HG03378 (cell line): ENCODE measurements around the gene MTERF1.
"Not testable (repeated sequence)": the region's sequence is repeated elsewhere in the genome, so short reads cannot be mapped to it uniquely, and the experiment has no call there.

Experiments used
- ATAC-seq: cut with Tn5 transposase; IDR thresholded peaks from one replicate; pipeline ENCODE4 v1.9.1; 2021; ENCODE audit warnings: mild to moderate bottlenecking, moderate library complexity; ENCODE audit not compliant: unreplicated experiment

MTERF1 gene

DNA sequence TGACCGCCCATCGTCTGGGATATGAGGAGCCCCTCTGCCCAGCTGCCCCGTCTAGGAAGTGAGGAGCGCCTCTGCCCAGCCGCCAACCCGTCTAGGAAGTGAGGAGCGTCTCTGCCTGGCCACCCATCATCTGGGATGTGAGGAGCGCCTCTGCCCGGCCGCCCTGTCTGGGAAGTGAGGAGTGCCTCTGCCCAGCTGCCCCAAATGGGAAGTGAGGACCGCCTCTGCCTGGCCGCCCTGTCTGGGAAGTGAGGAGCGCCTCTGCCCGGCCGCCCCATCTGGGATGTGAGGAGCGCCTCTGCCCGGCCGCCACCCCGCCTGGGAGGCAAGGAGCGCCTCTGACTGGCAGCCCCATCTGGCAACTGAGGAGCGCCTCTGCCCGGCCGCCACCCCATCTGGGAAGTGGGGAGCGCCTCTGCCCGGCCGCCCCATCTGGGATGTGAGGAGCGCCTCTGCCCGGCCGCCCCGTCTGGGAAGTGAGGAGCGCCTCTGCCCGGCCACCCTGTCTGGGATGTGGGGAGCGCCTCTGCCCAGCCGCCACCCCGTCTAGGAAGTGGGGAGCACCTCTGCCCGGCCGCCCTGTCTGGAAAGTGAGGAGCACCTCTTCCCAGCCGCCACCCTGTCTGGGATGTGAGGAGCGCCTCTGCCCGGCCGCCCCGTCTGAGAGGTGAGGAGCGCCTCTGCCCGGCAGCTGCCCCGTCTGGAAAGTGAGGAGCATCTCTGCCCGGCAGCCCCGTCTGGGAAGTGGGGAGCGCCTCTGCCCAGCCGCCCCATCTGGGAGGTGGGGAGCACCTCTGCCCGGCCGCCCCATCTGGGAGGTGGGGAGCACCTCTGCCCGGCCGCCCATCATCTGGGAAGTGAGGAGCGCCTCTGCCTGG is 7.1 kb upstream of the MTERF1 start:
- not testable (repeated sequence) for ATAC-seq

DNA sequence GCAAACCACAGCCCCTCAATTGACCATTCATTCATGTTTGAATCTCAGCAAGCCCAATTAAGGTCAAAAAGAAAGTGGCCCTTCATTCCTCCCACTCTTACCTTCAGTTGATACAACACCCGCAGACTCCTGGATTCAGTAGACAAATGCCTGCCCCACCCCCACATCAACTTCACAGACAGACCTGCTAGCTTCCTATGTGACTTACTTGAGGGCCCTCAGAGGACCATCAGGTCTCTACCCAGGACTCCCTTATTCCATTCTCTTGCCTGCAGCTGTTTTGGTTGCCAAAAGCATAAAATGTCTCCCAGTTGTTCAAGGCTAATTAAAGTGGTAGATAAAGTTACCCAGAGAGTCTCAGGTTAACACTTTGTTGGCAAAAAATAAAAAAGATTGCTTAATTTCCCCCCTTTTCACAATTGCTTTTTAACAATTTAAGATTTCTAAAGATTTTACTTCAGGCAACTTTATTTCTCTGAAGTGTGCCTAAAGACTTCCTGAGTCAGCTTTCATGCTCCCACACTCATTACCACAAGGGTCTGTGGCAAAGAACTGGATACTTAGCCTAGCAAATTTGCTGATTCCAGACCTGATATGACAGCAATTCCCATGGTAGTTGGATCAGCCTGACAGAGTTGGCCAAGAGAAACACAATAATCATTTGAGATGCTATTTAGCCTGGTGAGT is 3.3 kb upstream of the MTERF1 start:
- ATAC-seq: no peak

DNA sequence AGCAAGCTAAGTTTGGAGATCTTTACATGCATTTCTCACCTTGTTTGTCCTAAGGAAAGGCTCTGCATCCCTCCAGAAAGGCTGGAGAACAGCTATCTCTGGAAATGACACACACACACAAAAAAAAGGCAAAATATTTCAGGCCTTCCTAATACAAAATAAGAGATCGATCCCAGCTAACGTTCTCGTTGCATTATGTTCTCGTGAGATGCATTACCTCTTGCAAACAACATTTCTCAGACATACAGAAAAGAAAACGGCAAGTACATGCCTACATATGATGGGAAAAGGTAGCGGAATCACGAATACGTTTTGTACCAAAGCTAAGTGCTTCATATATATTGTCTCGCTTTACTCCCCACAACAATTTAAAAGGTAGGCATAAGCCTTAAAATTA is 488 bp downstream of the MTERF1 start:
- peak; percentile 2 for ATAC-seq

GRCh38 chr7:91876391-91877133 is 3.9 kb downstream of the MTERF1 start:
- ATAC-seq: no peak

DNA sequence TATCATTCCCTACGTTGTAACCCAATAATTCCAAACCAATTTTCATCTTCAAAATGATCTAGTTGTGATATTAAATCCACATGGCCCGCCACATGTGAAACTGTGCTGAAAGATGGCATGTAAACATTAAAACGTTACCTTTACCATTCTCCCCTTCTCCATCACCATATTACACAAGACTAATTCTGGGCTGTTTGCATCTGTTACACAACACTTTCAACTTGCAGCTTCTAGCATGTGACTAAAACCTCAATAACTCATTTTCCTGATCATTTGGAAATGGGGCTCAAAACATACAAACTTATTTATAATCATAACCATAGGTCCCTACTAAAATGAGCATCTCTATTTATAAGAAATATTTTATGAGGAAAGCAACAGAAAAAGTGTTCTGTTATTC is 4.7 kb downstream of the MTERF1 start:
- no peak for ATAC-seq

DNA sequence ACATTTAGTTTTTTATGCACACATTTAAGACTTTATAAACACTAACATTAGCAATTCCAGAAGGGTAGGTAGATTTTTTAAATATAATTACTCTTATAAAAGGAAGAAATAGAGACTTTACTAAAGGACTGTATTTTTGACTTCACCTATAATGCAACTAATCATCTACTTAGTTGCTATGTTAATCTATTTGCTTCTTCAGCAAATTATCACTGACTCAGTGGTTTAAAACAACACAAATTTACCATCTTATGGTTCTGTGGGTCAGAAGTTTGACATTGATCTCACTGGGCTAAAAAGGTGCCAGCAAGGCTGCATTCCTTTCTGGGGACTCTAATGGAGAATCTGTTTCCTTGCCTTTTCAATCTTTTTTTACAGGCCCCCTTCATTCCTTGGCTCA is 7.6 kb downstream of the MTERF1 start:
- no peak for ATAC-seq

DNA sequence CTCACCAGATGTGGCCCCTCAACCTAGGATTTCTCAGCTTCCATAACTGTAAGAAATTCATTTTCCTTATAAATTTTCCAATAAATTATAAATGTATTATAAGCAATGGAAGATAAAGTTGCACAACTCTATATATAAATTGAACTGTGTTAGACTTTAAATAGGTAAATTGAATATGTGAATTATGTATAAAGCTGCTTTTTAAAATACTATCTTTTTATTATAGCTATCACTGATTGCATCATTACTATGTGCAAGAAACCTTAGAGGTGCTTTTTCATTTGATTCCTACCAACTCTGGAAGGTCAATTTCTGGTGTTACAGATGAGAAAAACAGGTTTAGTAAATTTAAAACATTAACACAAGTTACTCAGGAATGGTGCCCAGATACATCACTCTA is 8.4 kb downstream of the MTERF1 start:
- no peak for ATAC-seq

- no peak for ATAC-seq
These were observed 10.8 kb downstream of the MTERF1 start for GRCh38 chr7:91869661-91870060.

DNA sequence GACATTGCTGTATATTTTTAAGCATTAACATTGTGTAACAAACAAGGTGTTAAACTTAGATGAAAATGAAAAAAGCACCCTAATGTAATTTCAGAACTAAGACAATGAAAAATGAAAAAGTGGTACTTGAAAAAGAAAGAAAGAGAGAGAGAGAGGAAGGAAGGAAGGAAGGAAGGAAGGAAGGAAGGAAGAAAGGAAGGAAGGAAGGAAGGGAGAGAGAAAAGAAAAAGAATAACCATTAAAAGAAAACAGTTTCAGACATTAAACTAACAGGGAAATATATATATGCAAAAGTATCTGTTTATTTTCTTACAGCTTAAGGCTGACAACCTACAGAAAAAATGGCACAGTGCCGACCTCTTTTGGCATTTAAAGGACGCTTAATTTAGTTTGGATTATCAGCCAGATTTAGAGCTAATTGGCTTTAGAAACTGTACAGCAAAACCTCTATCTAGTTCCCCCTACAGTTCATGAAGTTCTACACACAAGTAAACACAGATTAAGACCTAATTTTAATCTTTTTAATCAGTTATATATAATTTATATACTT is 13.8 kb downstream of the MTERF1 start:
- no peak for ATAC-seq

DNA sequence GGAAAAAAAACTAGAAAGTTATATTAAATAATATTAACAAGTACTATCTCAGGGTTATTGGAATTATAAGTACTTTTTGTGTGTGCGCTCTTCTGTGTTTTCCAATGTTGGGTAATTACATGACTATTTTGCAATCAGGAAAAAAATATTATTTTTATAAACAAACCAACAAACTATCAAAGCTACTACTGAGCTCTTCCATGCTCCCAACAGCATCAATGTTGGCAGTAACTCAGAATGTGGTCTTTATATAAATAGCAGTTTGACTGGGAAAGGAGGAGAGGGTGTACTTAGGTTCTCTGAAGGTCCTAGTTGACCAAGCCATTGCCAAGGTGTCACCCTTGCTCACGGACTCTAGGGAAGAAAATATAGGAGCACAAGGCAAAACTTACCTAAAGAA is 15.0 kb downstream of the MTERF1 start:
- ATAC-seq: no peak

DNA sequence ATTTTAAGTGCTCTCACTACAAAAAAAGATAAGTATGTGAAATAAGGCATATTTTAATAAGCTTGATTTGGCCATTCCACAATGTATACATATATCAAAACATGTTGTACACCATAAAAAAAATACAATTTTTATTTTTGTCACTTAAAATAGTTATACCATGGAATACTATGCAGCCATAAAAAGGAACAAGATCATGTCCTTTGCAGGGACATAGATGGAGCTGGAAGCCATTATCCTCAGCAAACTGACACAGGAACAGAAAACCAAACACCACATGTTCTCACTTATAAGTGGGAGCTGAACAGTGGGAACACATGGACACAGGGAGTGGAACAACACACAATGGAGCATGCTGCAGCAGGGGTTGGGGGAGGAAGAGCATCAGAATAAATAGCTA is 15.9 kb downstream of the MTERF1 start:
- not testable (repeated sequence) for ATAC-seq

- no peak for ATAC-seq
These were observed 16.4 kb downstream of the MTERF1 start for GRCh38 chr7:91864070-91864469.

DNA sequence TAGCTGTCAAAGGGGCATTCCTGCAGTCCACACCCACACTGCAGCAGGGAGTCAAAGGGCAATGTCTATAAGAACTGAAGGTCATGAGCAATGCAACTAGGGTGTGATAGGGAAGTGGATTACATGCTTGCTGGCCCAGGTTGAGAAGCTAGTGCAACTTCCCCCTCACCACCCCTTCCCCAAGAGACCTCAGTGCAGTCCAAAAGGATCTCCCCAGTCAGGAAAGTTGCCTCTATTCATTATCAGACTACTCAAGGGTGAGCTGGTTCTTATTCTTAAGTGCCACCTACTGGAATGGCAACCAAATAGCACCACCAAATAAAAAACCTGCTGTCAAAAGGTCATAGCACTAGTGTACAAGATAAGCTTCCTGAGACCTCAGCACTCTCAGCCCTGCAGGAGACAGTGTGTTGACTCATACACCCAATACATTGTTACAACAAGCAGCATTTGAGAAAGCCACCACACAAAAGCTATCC is 28.2 kb downstream of the MTERF1 start:
- ATAC-seq: peak; percentile 70

DNA sequence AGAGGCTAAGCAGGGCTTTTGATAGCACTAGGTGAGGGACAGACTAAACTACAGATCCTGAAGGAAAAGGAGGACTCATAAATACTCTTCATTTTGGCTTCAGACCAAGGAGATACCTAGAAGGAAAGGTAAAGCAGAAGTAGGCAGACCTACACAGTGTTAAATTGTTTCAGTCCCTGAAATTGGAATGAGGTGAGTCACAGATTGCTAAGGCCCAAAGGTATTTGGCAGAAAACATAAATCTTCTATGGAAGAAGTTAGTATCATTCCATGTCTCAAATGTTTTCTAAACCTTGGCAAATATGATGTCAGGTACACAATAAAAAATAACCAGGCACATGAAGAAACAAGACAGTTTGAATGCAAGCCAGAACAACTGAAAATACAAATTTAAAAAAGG is 30.0 kb downstream of the MTERF1 start:
- ATAC-seq: no peak

- no peak for ATAC-seq
These were observed 32.5 kb downstream of the MTERF1 start for GRCh38 chr7:91847876-91848588.

DNA sequence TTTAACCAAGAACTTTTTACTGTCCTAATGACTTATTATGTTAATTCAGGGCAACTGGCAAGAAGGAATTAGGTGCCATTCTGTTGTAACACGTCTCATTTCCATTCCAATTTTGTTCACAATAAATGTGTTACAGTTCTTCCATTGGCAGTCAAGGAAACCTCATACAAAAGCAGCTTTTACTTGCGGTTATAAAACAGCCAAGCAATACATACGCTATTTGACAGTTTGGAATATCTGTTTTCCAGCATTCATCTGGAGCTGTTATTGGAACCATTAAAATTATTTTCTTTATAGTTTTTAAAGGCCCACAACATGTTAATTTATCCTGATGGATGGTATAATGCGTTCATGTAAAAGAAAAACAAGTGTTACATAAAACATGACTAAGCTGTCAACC is 33.3 kb downstream of the MTERF1 start:
- no peak for ATAC-seq

DNA sequence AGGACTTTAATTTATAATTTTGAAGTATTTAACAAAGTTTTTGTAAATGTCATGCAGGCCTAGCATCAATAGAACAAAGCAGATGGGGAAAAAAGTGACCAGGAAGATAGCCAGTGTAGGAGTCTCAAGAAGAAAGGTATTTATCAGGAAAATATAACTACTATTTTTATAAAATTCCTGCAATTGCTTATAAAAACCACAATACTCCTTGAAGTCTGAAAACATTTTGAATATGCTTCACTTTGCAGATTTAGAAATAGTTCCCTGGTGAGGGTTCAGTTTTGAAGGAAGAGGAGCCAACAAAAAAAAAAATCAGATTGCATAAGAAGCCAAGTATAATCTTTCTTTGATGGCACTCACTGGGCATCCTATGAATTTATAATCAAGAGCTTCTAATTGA is 34.1 kb downstream of the MTERF1 start:
- ATAC-seq: no peak

DNA sequence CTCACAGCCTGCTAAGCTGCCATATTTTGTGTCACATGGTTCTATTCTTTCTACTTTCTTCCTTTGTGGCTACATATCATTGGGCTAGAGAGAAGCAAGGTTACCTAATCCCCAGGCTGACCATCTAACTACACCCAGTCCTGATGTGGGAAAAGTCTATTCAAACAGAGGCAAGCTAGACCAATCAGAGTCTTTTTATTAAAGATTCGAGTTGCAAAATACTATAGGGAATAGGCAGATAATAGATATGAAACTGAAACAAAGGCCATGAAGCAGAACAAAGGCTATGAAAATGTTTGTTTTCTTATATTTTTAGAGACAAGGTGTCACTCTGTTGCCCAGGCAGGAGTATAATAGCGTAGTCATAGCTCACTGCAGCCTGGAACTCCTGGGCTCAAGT is 36.7 kb downstream of the MTERF1 start:
- ATAC-seq: peak; percentile 87

- no peak for ATAC-seq
These were observed 42.1 kb downstream of the MTERF1 start for GRCh38 chr7:91838439-91838838.

DNA sequence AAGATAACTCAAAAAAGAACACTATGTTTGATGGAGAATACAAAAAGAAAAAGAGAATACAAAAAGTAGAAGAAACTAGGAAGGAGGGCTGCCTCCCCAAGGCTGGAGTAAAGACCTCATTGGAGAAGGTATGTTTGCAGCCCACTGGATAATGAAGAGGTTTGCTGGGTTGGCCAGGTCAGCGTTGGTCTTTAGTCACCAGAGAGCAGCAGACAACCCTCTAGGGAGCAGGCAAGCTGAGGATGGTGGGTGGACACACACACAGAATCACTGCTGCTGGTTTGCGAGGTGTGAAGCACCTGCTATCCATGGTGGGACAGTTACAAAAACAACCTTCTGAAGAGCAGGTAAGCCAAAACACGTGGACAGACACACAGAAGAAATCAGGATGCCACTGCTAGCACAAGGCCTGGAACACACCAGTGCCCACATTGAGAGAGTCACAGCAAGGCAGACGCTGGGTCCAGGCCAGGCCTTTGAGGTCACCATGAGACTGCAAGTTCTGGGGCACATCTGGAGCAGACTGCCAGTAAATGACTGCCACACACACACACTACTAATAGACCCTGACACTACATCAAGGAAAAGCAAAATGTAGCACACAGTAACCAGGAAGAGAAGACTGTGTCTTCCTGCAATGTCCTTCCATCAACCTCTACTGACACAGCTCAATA is 43.0 kb downstream of the MTERF1 start:
- ATAC-seq: no peak
